Trophoblast cell (in vitro differentiated cells and primary cell): ENCODE results near the gene GEMIN4.

Experiments
- DNase-seq, 2 donors: peaks; one replicate each; pipeline ENCODE4 v3.0.0-alpha.2; 2016
- H2AFZ ChIP-seq: 2 replicates; pipeline ENCODE4 v1.6.1; 2013; ENCODE audit warnings: low read length, moderate library complexity, mild to moderate bottlenecking; ENCODE audit not compliant: insufficient read depth, poor library complexity
- H2AK5ac ChIP-seq: 2 replicates; pipeline ENCODE4 v1.6.1; 2013; ENCODE audit warnings: mild to moderate bottlenecking, low read length
- H2BK120ac ChIP-seq: 2 replicates; pipeline ENCODE4 v1.6.1; 2013; ENCODE audit warnings: low read length, mild to moderate bottlenecking, moderate library complexity; ENCODE audit not compliant: insufficient read depth, poor library complexity
- H2BK12ac ChIP-seq: 2 replicates; pipeline ENCODE4 v1.6.1; 2013; ENCODE audit warnings: mild to moderate bottlenecking, low read length, moderate library complexity
- H2BK5ac ChIP-seq: 2 replicates; pipeline ENCODE4 v1.6.1; 2013; ENCODE audit warnings: low read length, low read depth, moderate library complexity, mild to moderate bottlenecking; ENCODE audit not compliant: poor library complexity
- H3K14ac ChIP-seq: 2 replicates; pipeline ENCODE4 v1.6.1; 2013; ENCODE audit warnings: mild to moderate bottlenecking, low read length
- H3K18ac ChIP-seq: 2 replicates; pipeline ENCODE4 v1.6.1; 2013; ENCODE audit warnings: mild to moderate bottlenecking, low read length
- H3K23ac ChIP-seq: 2 replicates; pipeline ENCODE4 v1.6.1; 2013; ENCODE audit warnings: low read length
- H3K27ac ChIP-seq: 2 replicates; pipeline ENCODE4 v1.5.1; 2013; ENCODE audit warnings: low read depth, mild to moderate bottlenecking, inconsistent platforms, low read length, moderate library complexity
- H3K27me3 ChIP-seq: 2 replicates; pipeline ENCODE4 v1.6.1; 2013; ENCODE audit warnings: inconsistent platforms, mild to moderate bottlenecking, low read length, moderate library complexity; ENCODE audit not compliant: insufficient read depth
- H3K36me3 ChIP-seq, 2 experiments: 1 replicate in 1 of 2; 2 replicates in 1 of 2; pipeline ENCODE4 v1.6.1; 2013; ENCODE audit warnings: low read length in 2 of 2, mild to moderate bottlenecking in 2 of 2, moderate library complexity in 1 of 2; ENCODE audit not compliant: insufficient read depth in 2 of 2, control insufficient read depth in 1 of 2
- H3K4ac ChIP-seq: 2 replicates; pipeline ENCODE4 v1.6.1; 2013; ENCODE audit warnings: low read depth, mild to moderate bottlenecking, low read length, moderate library complexity
- H3K4me1 ChIP-seq, 2 experiments: 1 replicate in 1 of 2; 2 replicates in 1 of 2; pipeline ENCODE4 v1.6.1; 2013; ENCODE audit warnings: low read length in 2 of 2, mild to moderate bottlenecking in 2 of 2, moderate library complexity in 1 of 2; ENCODE audit not compliant: insufficient read depth in 2 of 2, control insufficient read depth in 1 of 2
- H3K4me2 ChIP-seq: 2 replicates; pipeline ENCODE4 v1.6.1; 2013; ENCODE audit warnings: inconsistent platforms, mild to moderate bottlenecking, low read length, moderate library complexity
- H3K4me3 ChIP-seq: 2 replicates; pipeline ENCODE4 v1.5.1; 2013; ENCODE audit warnings: mild to moderate bottlenecking, low read depth, low read length, inconsistent platforms
- H3K79me1 ChIP-seq: one replicate; pipeline ENCODE4 v1.6.1; 2013; ENCODE audit warnings: low read length
- H3K79me2 ChIP-seq: 2 replicates; pipeline ENCODE4 v1.6.1; 2013; ENCODE audit warnings: low read length, mild to moderate bottlenecking; ENCODE audit not compliant: control insufficient read depth, insufficient read depth, poor library complexity
- H3K9ac ChIP-seq: 2 replicates; pipeline ENCODE4 v1.6.1; 2013; ENCODE audit warnings: mild to moderate bottlenecking, low read length
- H3K9me3 ChIP-seq: 2 replicates; pipeline ENCODE4 v1.6.1; 2013; ENCODE audit warnings: low read depth, mild to moderate bottlenecking, control low read depth, inconsistent platforms, low read length; ENCODE audit not compliant: insufficient read depth
- H4K12ac ChIP-seq: 2 replicates; pipeline ENCODE4 v1.6.1; 2013; ENCODE audit warnings: low read depth, mild to moderate bottlenecking, low read length, moderate library complexity
- H4K8ac ChIP-seq: 2 replicates; pipeline ENCODE4 v1.6.1; 2013; ENCODE audit warnings: low read depth, mild to moderate bottlenecking, low read length, moderate library complexity
- H4K91ac ChIP-seq: one replicate; pipeline ENCODE4 v1.6.1; 2013; ENCODE audit warnings: low read depth, mild to moderate bottlenecking, low read length, moderate library complexity
- WGBS: extraction: QIAGEN DNeasy Blood & Tissue Kit; methylation state at CpG from one replicate; pipeline ENCODE4 v1.1.7; 2013; ENCODE audit warnings: missing lambda C conversion rate; ENCODE audit not compliant: insufficient read length, insufficient coverage; ENCODE audit errors: extremely low coverage; 5-methylcytosine and 5-hydroxymethylcytosine counted together

GEMIN4 gene

DNA sequence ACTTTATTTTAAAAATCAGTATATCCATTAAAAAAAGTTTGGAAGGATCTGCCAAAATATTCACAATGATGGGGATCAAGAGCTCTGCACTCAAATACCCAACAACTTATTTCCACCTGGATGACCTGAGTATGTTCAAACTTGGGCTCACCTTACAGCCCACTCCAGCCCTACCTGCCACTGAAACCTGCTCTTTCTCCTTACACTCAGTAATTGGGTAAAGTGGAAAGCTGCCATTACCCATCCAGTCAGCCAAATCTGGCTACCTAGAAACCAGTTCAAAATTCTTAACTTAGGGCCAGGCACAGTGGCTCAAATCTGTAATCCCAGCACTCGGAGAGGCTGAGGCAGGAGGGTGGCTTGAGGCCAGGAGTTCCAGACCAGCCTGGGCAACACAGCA is 47.1 kb downstream of the GEMIN4 start:
- no peak overlapping the region for H2AFZ ChIP-seq
- H3K4me3 ChIP-seq = no peak overlapping the region
- H3K9ac ChIP-seq = no peak overlapping the region
- H2BK120ac ChIP-seq = no peak overlapping the region
- no peaks in the 10 kb centered on the region for H3K79me2 ChIP-seq
- H2BK12ac ChIP-seq = no peak overlapping the region
- H3K14ac ChIP-seq = no peak overlapping the region
- no peak overlapping the region for H2BK5ac ChIP-seq
- H3K23ac ChIP-seq = no peak overlapping the region
- H3K27ac ChIP-seq = no peak overlapping the region
- H3K9me3 ChIP-seq = peaks cover 2% of the 10 kb centered on the region
- no CpG with 5 or more reads among the region's 1 CpG for WGBS
- H3K79me1 ChIP-seq = no peaks in the 10 kb centered on the region
- H4K91ac ChIP-seq = no peak overlapping the region
- no peak overlapping the region for H3K18ac ChIP-seq
- no peak overlapping the region for H3K4ac ChIP-seq
- H3K4me2 ChIP-seq = no peak overlapping the region
- peaks cover 21 to 34% of the 10 kb centered on the region in 2 experiments for H3K36me3 ChIP-seq
- H4K12ac ChIP-seq = no peak overlapping the region
- no peak overlapping the region for H2AK5ac ChIP-seq
- H4K8ac ChIP-seq = no peak overlapping the region
- no peaks in the 10 kb centered on the region for H3K27me3 ChIP-seq
- no peak for DNase-seq
- H3K4me1 ChIP-seq = no peaks in the 10 kb centered on the region

- H2BK5ac ChIP-seq = no peak overlapping the region
- H3K4me1 ChIP-seq = no peaks in the 10 kb centered on the region
- H2BK12ac ChIP-seq = no peak overlapping the region
- H4K91ac ChIP-seq = no peak overlapping the region
- no CpG with 5 or more reads among the region's 4 CpGs for WGBS
- no peak overlapping the region for H4K8ac ChIP-seq
- no peak overlapping the region for H4K12ac ChIP-seq
- H3K36me3 ChIP-seq = peaks cover 16 to 28% of the 10 kb centered on the region in 2 experiments
- no peak overlapping the region for H3K4ac ChIP-seq
- no peak overlapping the region for H2AFZ ChIP-seq
- no peaks in the 10 kb centered on the region for H3K27me3 ChIP-seq
- H3K9me3 ChIP-seq = no peaks in the 10 kb centered on the region
- no peak overlapping the region for H3K18ac ChIP-seq
- peak overlapping the region; percentile 50 for H3K9ac ChIP-seq
- no peak overlapping the region for H2BK120ac ChIP-seq
- H3K79me1 ChIP-seq = no peaks in the 10 kb centered on the region
- H3K79me2 ChIP-seq = no peaks in the 10 kb centered on the region
- H3K4me3 ChIP-seq = no peak overlapping the region
- no peak overlapping the region for H2AK5ac ChIP-seq
- no peak overlapping the region for H3K14ac ChIP-seq
- H3K23ac ChIP-seq = no peak overlapping the region
- no peak overlapping the region for H3K4me2 ChIP-seq
- DNase-seq = no peak
- no peak overlapping the region for H3K27ac ChIP-seq
Measured at GRCh38 chr17:704111-704864, 47.8 kb downstream of the GEMIN4 start.

DNA sequence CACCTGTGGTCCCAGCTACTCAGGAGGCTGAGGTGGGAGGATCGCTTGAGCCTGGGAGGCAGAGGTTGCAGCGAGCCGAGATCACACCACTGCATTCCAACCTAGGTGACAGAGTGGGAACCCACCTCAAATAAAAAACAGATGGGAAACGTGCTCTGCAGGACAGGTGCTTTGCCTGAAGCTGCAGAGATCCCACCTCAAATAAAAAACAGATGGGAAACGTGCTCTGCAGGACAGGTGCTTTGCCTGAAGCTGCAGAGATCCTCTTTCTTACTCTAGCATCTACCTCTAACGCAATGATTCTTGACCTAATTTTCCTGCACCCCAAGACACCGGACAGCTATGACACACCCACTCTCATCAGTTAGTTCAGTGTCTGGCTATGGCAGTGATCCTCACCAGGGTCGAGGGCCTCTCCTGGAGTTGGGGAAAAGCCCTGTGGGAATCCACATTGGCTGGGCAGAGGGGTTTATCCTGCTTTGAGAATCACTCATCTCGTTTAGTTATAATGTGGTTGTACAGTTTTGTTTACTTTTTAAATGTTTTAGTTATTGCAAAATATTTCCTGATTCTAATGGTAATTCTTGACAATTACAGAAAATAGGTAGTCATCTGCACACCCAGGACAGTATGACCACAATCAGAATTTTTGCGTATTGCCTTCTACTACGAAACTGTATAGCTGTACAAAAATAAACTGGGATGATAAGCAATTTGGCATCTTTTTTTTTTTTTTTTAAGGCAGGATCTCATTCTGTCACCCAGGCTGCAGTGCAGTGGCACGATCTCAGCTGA is 48.8 kb downstream of the GEMIN4 start:
- no peak overlapping the region for H4K12ac ChIP-seq
- H3K79me2 ChIP-seq = no peaks in the 10 kb centered on the region
- H3K79me1 ChIP-seq = no peaks in the 10 kb centered on the region
- no peaks in the 10 kb centered on the region for H3K27me3 ChIP-seq
- no peak overlapping the region for H4K8ac ChIP-seq
- DNase-seq = no peak
- no peak overlapping the region for H3K4me2 ChIP-seq
- no peak overlapping the region for H3K18ac ChIP-seq
- no peak overlapping the region for H3K27ac ChIP-seq
- no peak overlapping the region for H3K9ac ChIP-seq
- no peak overlapping the region for H2BK5ac ChIP-seq
- H3K9me3 ChIP-seq = no peaks in the 10 kb centered on the region
- H2BK12ac ChIP-seq = no peak overlapping the region
- H2BK120ac ChIP-seq = no peak overlapping the region
- H3K4me3 ChIP-seq = no peak overlapping the region
- H2AFZ ChIP-seq = no peak overlapping the region
- no peak overlapping the region for H3K23ac ChIP-seq
- H2AK5ac ChIP-seq = no peak overlapping the region
- H3K4me1 ChIP-seq = no peaks in the 10 kb centered on the region
- H3K14ac ChIP-seq = no peak overlapping the region
- H3K4ac ChIP-seq = no peak overlapping the region
- H3K36me3 ChIP-seq = peaks cover 9 to 20% of the 10 kb centered on the region in 2 experiments
- no peak overlapping the region for H4K91ac ChIP-seq
- WGBS = no CpG with 5 or more reads among the region's 12 CpGs

DNA sequence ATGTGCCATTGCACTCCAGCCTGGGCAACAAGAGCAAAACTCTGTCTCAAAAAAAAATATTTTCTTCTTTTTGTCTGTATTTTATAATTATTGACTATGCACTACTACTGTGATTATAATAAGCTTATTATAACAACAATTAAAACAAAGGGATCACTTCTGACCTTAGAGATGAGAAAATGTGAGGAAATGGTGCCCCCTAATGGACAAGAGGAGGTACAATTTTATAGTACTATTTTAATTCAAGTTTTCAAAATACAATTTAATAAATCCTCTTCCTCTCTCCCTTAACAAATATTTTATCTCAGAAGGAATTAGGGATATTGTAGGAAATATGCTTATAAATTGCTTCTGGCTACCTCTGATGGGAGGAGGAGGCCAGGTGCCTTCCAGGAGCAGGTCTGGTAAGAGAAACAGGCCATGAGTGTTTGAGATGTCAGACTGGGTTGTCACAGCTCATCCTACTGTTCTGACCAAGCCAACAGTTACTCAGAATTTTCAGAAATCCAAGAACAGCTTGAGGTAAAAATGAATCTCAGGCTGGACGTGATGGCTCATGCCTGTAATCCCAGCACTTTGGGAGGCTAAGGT is 51.5 kb downstream of the GEMIN4 start:
- peak in 1 of 2 donors; percentile 45 for DNase-seq
- Histone ChIP-seq H4K12ac (no peak overlapping the region), H4K91ac (no peak overlapping the region), H3K14ac (no peak overlapping the region), H3K4me2 (no peak overlapping the region), H3K9me3 (no peaks in the 10 kb centered on the region), H2AK5ac (no peak overlapping the region), H2BK120ac (no peak overlapping the region), H3K4me3 (no peak overlapping the region), H2AFZ (no peak overlapping the region), H3K9ac (no peak overlapping the region), H3K79me1 (peaks cover 6% of the 10 kb centered on the region), H3K27ac (no peak overlapping the region), H3K4ac (no peak overlapping the region), H3K23ac (no peak overlapping the region), H2BK12ac (no peak overlapping the region), H3K27me3 (no peaks in the 10 kb centered on the region), H3K36me3 (peaks cover 6 to 14% of the 10 kb centered on the region in 2 experiments), H4K8ac (no peak overlapping the region), H3K18ac (no peak overlapping the region), H3K4me1 (peaks cover 5 to 6% of the 10 kb centered on the region in 2 experiments), H2BK5ac (no peak overlapping the region), H3K79me2 (no peaks in the 10 kb centered on the region)
- no CpG with 5 or more reads among the region's 1 CpG for WGBS
